GM12878 (cell line): ENCODE data around the gene CD101. TPM values are rescaled to one million over a fixed set of nuclear protein-coding genes. Genes with fewer than 3 reads are reported as not detected.

ENCODE experiments used
- ATAC-seq: fragments of 200-7000 bp; cut with Tn5 transposase; 3 replicates; pipeline ENCODE4 v1.9.1; 2020; ENCODE audit warnings: mild to moderate bottlenecking, moderate library complexity
- BruUV-seq: library from RNA; stranded (reverse); fragments of 400-500 nt; replicated peaks from 2 replicates; lab custom pipeline; 2021; lab: Mats Ljungman, UMichigan
- CTCF ChIA-PET: fragments of 300-600 bp; sonication (Branson Sonifier 250); formaldehyde crosslinking; extraction: SDS; loops from one replicate; lab custom pipeline; 2021; ENCODE audit warnings: inconsistent platforms; lab: Yijun Ruan, JAX
- POLR2A ChIA-PET: fragments of 350-600 bp; formaldehyde crosslinking; extraction: SDS; loops from one replicate; lab custom pipeline; 2021; ENCODE audit warnings: inconsistent platforms; lab: Charles Lee
- RAD21 ChIA-PET: fragments of 300-600 bp; sonication (Branson Sonifier 250); formaldehyde crosslinking; loops from one replicate; lab custom pipeline; 2023; ENCODE audit warnings: antibody characterized with exemption; ENCODE audit not compliant: unreplicated experiment; lab: Charles Lee
- SMC1A ChIA-PET: fragments of 300-600 bp; sonication (Branson Sonifier 250); formaldehyde crosslinking; loops from one replicate; lab custom pipeline; 2023; ENCODE audit not compliant: unreplicated experiment, uncharacterized antibody; lab: Charles Lee
- DNase-seq: peaks from one replicate; pipeline ENCODE4 v3.0.0-alpha.2; 2011; ENCODE audit warnings: low read depth, low spot score
- FAIRE-seq: peaks from 3 replicates; lab custom pipeline; 2011; peaks lifted over from hg19 to GRCh38; lab: Jason Lieb, UNC
- H2AFZ ChIP-seq: 2 replicates; pipeline ENCODE4 v1.6.0; 2011; ENCODE audit warnings: low read depth, low read length, control low read depth; ENCODE audit not compliant: control insufficient read depth
- H3K27ac ChIP-seq: 2 replicates; pipeline ENCODE4 v1.5.1; 2011; ENCODE audit warnings: control low read depth; ENCODE audit not compliant: control insufficient read depth, insufficient read depth
- H3K27me3 ChIP-seq, 2 experiments: replicated peaks in 1 of 2; 2 replicates each; pipeline versions ENCODE4 v1.6.0 to v1.6.1; 2011; ENCODE audit warnings: low read length in 1 of 2; ENCODE audit not compliant: control insufficient read depth in 2 of 2, insufficient read depth in 2 of 2
- H3K36me3 ChIP-seq, 2 experiments: 2 replicates each; pipeline ENCODE4 v1.5.1; 2011; ENCODE audit warnings: low read length in 1 of 2; ENCODE audit not compliant: control insufficient read depth in 2 of 2, insufficient read depth in 2 of 2
- H3K4me1 ChIP-seq: 2 replicates; pipeline ENCODE4 v1.6.1; 2011; ENCODE audit warnings: mild to moderate bottlenecking, low read length, moderate library complexity, mixed read lengths; ENCODE audit not compliant: control insufficient read depth, insufficient read depth
- H3K4me2 ChIP-seq: 2 replicates; pipeline ENCODE4 v1.6.0; 2011; ENCODE audit warnings: control low read depth; ENCODE audit not compliant: control insufficient read depth, insufficient read depth
- H3K4me3 ChIP-seq: fragments of 200-600 bp; sonication (generic); 2 replicates; pipeline ENCODE4 v1.5.1; 2016
- H3K79me2 ChIP-seq: 2 replicates; pipeline ENCODE4 v1.6.0; 2011; ENCODE audit warnings: low read length; ENCODE audit not compliant: control insufficient read depth, insufficient read depth
- H3K9ac ChIP-seq: 2 replicates; pipeline ENCODE4 v1.8.0; 2011; ENCODE audit warnings: low read length, control low read depth, mixed read lengths; ENCODE audit not compliant: control insufficient read depth, insufficient read depth
- H3K9me3 ChIP-seq: replicated peaks from 3 replicates; pipeline ENCODE4 v1.5.1; 2011; ENCODE audit warnings: mild to moderate bottlenecking, low read length; ENCODE audit not compliant: control insufficient read depth, insufficient read depth
- H4K20me1 ChIP-seq: 2 replicates; pipeline ENCODE4 v1.6.0; 2011; ENCODE audit not compliant: control insufficient read depth, insufficient read depth
- ASH2L ChIP-seq: fragments of 300-600, 200-600 bp; sonication (generic); IDR thresholded peaks from 2 replicates; pipeline ENCODE4 v1.6.1; 2017; ENCODE audit warnings: low read depth, mild to moderate bottlenecking, borderline replicate concordance
- CBFB ChIP-seq: IDR thresholded peaks from 2 replicates; pipeline ENCODE4 v1.6.1; 2016; ENCODE audit warnings: antibody characterized with exemption, low read depth
- CEBPB ChIP-seq, 2 experiments: fragments of 150-350 bp in 1 of 2; IDR thresholded peaks; 2 replicates each; pipeline ENCODE4 v1.6.1; 2012 to 2014; ENCODE audit warnings: low read depth in 2 of 2, low read length in 2 of 2, borderline replicate concordance in 1 of 2, inconsistent platforms in 1 of 2
- CEBPZ ChIP-seq: fragments of 150-350 bp; IDR thresholded peaks from 2 replicates; pipeline ENCODE4 v1.6.1; 2016; ENCODE audit warnings: low read depth, low read length
- DPF2 ChIP-seq: fragments of 450-650 bp; IDR thresholded peaks from 2 replicates; pipeline ENCODE4 v1.6.1; 2017; ENCODE audit warnings: mild to moderate bottlenecking
- EGR1 ChIP-seq, 2 experiments: IDR thresholded peaks; 1 replicate in 1 of 2; 2 replicates in 1 of 2; pipeline ENCODE4 v1.6.1; 2011 to 2012; ENCODE audit warnings: low read depth in 2 of 2, low read length in 2 of 2, borderline replicate concordance in 1 of 2, mild to moderate bottlenecking in 1 of 2, moderate library complexity in 1 of 2
- HSF1 ChIP-seq: fragments of 150-350 bp; IDR thresholded peaks from 2 replicates; pipeline ENCODE4 v1.6.1; 2014; ENCODE audit warnings: mild to moderate bottlenecking, low read depth, low read length
- IKZF1 ChIP-seq: fragments of 450-650 bp; conservative IDR thresholded peaks from 2 replicates; pipeline ENCODE4 v1.6.1; 2017; ENCODE audit warnings: antibody characterized with exemption, mild to moderate bottlenecking
- IKZF2 ChIP-seq, 2 experiments: fragments of 450-650 bp; IDR thresholded peaks; 2 replicates each; pipeline ENCODE4 v1.6.1; 2017; ENCODE audit warnings: mild to moderate bottlenecking in 2 of 2, moderate library complexity in 2 of 2
- MTA2 ChIP-seq: fragments of 450-650 bp; IDR thresholded peaks from 2 replicates; pipeline ENCODE4 v1.6.1; 2016; ENCODE audit warnings: low read depth, mild to moderate bottlenecking, moderate library complexity
- MTA3 ChIP-seq: IDR thresholded peaks from 2 replicates; pipeline ENCODE4 v1.6.1; 2012; ENCODE audit warnings: low read length, inconsistent platforms, borderline replicate concordance
- NRF1 ChIP-seq: conservative IDR thresholded peaks from 2 replicates; pipeline ENCODE4 v1.6.1; 2011; ENCODE audit warnings: mild to moderate bottlenecking, low read depth, low read length, improper control_type of control experiment
- POLR2A ChIP-seq: IDR thresholded peaks from 2 replicates; pipeline ENCODE4 v1.6.1; 2011; ENCODE audit warnings: low read depth, mild to moderate bottlenecking, low read length
- POLR2AphosphoS5 ChIP-seq: IDR thresholded peaks from 2 replicates; pipeline ENCODE4 v1.6.1; 2011; ENCODE audit warnings: mild to moderate bottlenecking, low read length, inconsistent platforms
- RUNX3 ChIP-seq: IDR thresholded peaks from 2 replicates; pipeline ENCODE4 v1.6.1; 2012; ENCODE audit warnings: low read length, inconsistent platforms
- SMAD1 ChIP-seq: fragments of 450-650 bp; IDR thresholded peaks from 2 replicates; pipeline ENCODE4 v1.6.1; 2018; ENCODE audit warnings: mild to moderate bottlenecking, low read depth; ENCODE audit not compliant: partially characterized antibody
- TCF3 ChIP-seq: IDR thresholded peaks from 2 replicates; pipeline ENCODE4 v1.6.1; 2012; ENCODE audit warnings: low read depth, mild to moderate bottlenecking, low read length, borderline replicate concordance; ENCODE audit not compliant: insufficient read depth
- YY1 ChIP-seq: IDR thresholded peaks from 2 replicates; pipeline ENCODE4 v1.6.1; 2011; ENCODE audit warnings: low read depth, mild to moderate bottlenecking, low read length
- WGBS: methylation state at CpG from one replicate; pipeline ENCODE4 v1.1.6; 2016; ENCODE audit warnings: low lambda C conversion rate; ENCODE audit not compliant: insufficient replicate concordance, insufficient coverage; ENCODE audit errors: missing lambda C conversion rate; 5-methylcytosine and 5-hydroxymethylcytosine counted together
- in situ Hi-C: fragments of 300-500 bp; cut with MboI; formaldehyde crosslinking; loops from 9 replicates; pipeline ENCODE4 v1.14.3; 2018; ENCODE audit warnings: mixed read lengths
- intact Hi-C: fragments of 100-400 bp; cut with micrococcal nuclease; formaldehyde crosslinking; loops from one replicate; pipeline ENCODE4 v1.14.2; 2022; ENCODE audit not compliant: unreplicated experiment
- polyA plus RNA-seq, 11 experiments: library from polyadenylated mRNA; depleted of rRNA in 4 of 11; unstranded in 6 of 11; stranded (reverse) in 5 of 11; fragments of >200 nt; fragmentation: Nextera tagmentation in 4 of 11; fragmentation: Illumina TruSeq in 1 of 11; extraction: Ambion mirVana in 4 of 11; extraction: Trizol in 1 of 11; gene quantifications; 1 replicate in 1 of 11; 2 replicates in 10 of 11; pipeline versions ENCODE4 v1.2.1 to v1.2.3, GENCODE V29; 2011 to 2016; ENCODE audit warnings: inconsistent platforms in 2 of 11, missing spikeins in 2 of 11, low read depth in 1 of 11
- total RNA-seq, 4 experiments: library from RNA; depleted of rRNA in 3 of 4; stranded (reverse); fragments of >200 nt in 3 of 4; fragmentation: Illumina TruSeq in 1 of 4; extraction: Trizol in 1 of 4; gene quantifications; 2 replicates each; pipeline versions ENCODE4 v1.2.1 to v1.2.3, GENCODE V29; 2013 to 2021
- TF ChIP-seq, protein P1 (sequence below): IDR thresholded peaks from 2 replicates; pipeline ENCODE4 v1.6.1; 2012; ENCODE audit warnings: low read length, inconsistent platforms

Gene CD101
- total and polyA plus RNA-seq, 10 of the 15 experiments (the other 5 are each of a cell fraction or from before 2014, with no cell fraction given) = 0.56 to 7.9 (median 2.9) TPM

- Histone ChIP-seq H2AFZ (peak overlapping the region; percentile 90), H4K20me1 (no peaks in the 10 kb centered on the region), H3K27me3 (no peaks in the 10 kb centered on the region), H3K9me3 (no peaks in the 10 kb centered on the region), H3K36me3 (no peaks in the 10 kb centered on the region; a peak in 1 of 4 replicates), H3K4me2 (peak overlapping the region; percentile 28), H3K4me3 (peak overlapping the region; percentile 70), H3K9ac (peak overlapping the region; percentile 89), H3K27ac (peak overlapping the region; percentile 90), H3K4me1 (peaks cover 4% of the 10 kb centered on the region), H3K79me2 (peaks cover 63% of the 10 kb centered on the region)
- ChIA-PET POLR2A (interaction anchor here (0.8 to 3.8 kb wide), 13 partner anchors 12 to 503 kb away, joined by 3 to 24 read pairs (median 7); no protein-coding TSS in a partner anchor), CTCF (interaction anchor here (0.8 to 10.0 kb wide), 13 partner anchors 8 to 573 kb away, joined by 3 to 134 read pairs (median 5); partner anchors contain the start of gene CD101), RAD21 (interaction anchor here (1.0 to 6.4 kb wide), 17 partner anchors 8 to 684 kb away, joined by 3 to 81 read pairs (median 7); partner anchors contain the start of gene CD101), SMC1A (interaction anchor here (0.8 to 10.2 kb wide), 16 partner anchors 9 to 683 kb away, joined by 3 to 91 read pairs (median 5); no protein-coding TSS in a partner anchor)
- intact Hi-C loops (no loop called here), in situ Hi-C loops (loop anchor here (5.0 kb wide), 1 partner anchor 482 kb away; no protein-coding TSS in a partner anchor)
- WGBS = 1% methylated on average over 18 of the region's 18 CpGs
- BruUV-seq = TSS peak; percentile 83
- ATAC-seq (peak; percentile 60), FAIRE-seq (no peak), DNase-seq (peak; percentile 52)
- 0 out of 2 replicates have a peak, but pooled peaks have one; percentile 24 for TF ChIP-seq MTA3
- 0 out of 2 replicates have a peak, but pooled peaks have one; percentile 28 for TF ChIP-seq CBFB
- TF ChIP-seq TCF3 = 0 out of 2 replicates have a peak, but pooled peaks have one; percentile 58
- peak; percentile 77 for TF ChIP-seq RUNX3
- TF ChIP-seq DPF2 = peak; percentile 68; the same call in 1 of the 2 replicates
- no peak for TF ChIP-seq CEBPB (IDR thresholded peaks at IDR 0.05; ENCODE audit: borderline replicate concordance in 1 of 2, low read depth in 2 of 2, low read length in 2 of 2)
- no peak for TF ChIP-seq ASH2L
- peak; percentile 37 for TF ChIP-seq SMAD1
- TF ChIP-seq, protein P1, sequence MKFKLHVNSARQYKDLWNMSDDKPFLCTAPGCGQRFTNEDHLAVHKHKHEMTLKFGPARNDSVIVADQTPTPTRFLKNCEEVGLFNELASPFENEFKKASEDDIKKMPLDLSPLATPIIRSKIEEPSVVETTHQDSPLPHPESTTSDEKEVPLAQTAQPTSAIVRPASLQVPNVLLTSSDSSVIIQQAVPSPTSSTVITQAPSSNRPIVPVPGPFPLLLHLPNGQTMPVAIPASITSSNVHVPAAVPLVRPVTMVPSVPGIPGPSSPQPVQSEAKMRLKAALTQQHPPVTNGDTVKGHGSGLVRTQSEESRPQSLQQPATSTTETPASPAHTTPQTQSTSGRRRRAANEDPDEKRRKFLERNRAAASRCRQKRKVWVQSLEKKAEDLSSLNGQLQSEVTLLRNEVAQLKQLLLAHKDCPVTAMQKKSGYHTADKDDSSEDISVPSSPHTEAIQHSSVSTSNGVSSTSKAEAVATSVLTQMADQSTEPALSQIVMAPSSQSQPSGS = no peak
- peak; percentile 53; the same call in 1 of the 2 replicates for TF ChIP-seq MTA2
- peak in 1 of 2 experiments; percentile 53; a peak in 1 of 3 replicates for TF ChIP-seq EGR1 (IDR thresholded peaks at IDR 0.05; ENCODE audit: borderline replicate concordance in 1 of 2, low read depth in 2 of 2, low read length in 2 of 2)
- peak; percentile 87 for TF ChIP-seq YY1
- TF ChIP-seq HSF1 = no peak
- peak; percentile 56; the same call in 1 of the 2 replicates for TF ChIP-seq IKZF1
- TF ChIP-seq CEBPZ = no peak
- 0 out of 4 replicates have a peak, but pooled peaks of 1 of the 2 experiments have one; percentile 14 for TF ChIP-seq IKZF2 (IDR thresholded peaks at IDR 0.05)
- TF ChIP-seq POLR2AphosphoS5 = peak; percentile 62
- peak; percentile 30; the same call in 1 of the 2 replicates for TF ChIP-seq NRF1
- peak; percentile 54; the same call in 1 of the 2 replicates for TF ChIP-seq POLR2A
Observed at GRCh38 chr1:117059334-117059677, 57.7 kb downstream of the CD101 start.
